ENCODE data around the gene THSD4. TPM values are rescaled to one million over a fixed set of nuclear protein-coding genes. Genes with fewer than 3 reads are reported as not detected.

The THSD4 gene
- total RNA-seq, 1 experiment from 2014 or later: 65.4 TPM

DNA sequence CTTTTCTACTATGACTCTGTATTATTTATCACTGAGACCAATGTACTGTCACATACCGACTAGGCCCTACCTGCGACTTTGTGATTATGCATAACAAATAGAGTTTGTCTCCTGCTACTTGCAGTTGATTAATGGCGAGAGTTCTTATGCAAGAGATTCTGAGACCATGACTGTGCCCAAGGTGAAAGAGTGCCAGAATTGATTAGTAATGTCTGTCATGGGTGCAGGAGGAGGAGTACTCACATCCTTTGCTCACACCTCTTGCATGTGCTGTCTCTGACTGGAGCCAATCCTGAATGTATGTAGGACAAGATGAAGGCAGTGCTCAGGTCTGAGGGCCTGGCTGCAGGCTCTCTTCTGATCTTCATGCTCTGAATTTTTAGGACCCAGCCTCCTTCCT lies 260.7 kb downstream of the THSD4 start:
- Histone ChIP-seq H3K9me3 (ENCODE audit: control insufficient read depth, insufficient read depth, low read depth, low read length) (no peaks in the 10 kb centered on the region), H3K27ac (ENCODE audit: low read length) (no peak overlapping the region), H3K27me3 (ENCODE audit: control insufficient read depth, insufficient read depth, low read length) (no peaks in the 10 kb centered on the region), H3K36me3 (ENCODE audit: control insufficient read depth, insufficient read depth, low read length) (no peaks in the 10 kb centered on the region), H3K4me1 (ENCODE audit: control insufficient read depth, insufficient read depth, low read length) (no peaks in the 10 kb centered on the region), H3K4me3 (ENCODE audit: low read depth in 2 of 2, low read length in 2 of 2) (no peak overlapping the region)
- no TSS peak for BruUV-seq (replicated peaks)
- in situ Hi-C loops (cut with HindIII; ENCODE audit: low pct_unique_long_range_greater_than_20kb, low sequenced_read_pairs): no loop called here
- CTCF ChIA-PET: no interaction called here
- POLR2A ChIA-PET: no interaction called here
- no peak for ATAC-seq
- no peak for DNase-seq (ENCODE audit: low read depth, low spot score)
- TF ChIP-seq SIN3A (IDR thresholded peaks at IDR 0.05; ENCODE audit: borderline replicate concordance, insufficient read depth, low read depth, low read length) (no peak), TCF7L2 (IDR thresholded peaks at IDR 0.05; ENCODE audit: low read depth, low read length) (no peak), POLR2AphosphoS5 (IDR thresholded peaks at IDR 0.05; ENCODE audit: low read depth, low read length) (no peak)
- TF ChIP-seq, protein P1, sequence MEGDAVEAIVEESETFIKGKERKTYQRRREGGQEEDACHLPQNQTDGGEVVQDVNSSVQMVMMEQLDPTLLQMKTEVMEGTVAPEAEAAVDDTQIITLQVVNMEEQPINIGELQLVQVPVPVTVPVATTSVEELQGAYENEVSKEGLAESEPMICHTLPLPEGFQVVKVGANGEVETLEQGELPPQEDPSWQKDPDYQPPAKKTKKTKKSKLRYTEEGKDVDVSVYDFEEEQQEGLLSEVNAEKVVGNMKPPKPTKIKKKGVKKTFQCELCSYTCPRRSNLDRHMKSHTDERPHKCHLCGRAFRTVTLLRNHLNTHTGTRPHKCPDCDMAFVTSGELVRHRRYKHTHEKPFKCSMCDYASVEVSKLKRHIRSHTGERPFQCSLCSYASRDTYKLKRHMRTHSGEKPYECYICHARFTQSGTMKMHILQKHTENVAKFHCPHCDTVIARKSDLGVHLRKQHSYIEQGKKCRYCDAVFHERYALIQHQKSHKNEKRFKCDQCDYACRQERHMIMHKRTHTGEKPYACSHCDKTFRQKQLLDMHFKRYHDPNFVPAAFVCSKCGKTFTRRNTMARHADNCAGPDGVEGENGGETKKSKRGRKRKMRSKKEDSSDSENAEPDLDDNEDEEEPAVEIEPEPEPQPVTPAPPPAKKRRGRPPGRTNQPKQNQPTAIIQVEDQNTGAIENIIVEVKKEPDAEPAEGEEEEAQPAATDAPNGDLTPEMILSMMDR (IDR thresholded peaks at IDR 0.05): no peak
- TF ChIP-seq, protein P2, sequence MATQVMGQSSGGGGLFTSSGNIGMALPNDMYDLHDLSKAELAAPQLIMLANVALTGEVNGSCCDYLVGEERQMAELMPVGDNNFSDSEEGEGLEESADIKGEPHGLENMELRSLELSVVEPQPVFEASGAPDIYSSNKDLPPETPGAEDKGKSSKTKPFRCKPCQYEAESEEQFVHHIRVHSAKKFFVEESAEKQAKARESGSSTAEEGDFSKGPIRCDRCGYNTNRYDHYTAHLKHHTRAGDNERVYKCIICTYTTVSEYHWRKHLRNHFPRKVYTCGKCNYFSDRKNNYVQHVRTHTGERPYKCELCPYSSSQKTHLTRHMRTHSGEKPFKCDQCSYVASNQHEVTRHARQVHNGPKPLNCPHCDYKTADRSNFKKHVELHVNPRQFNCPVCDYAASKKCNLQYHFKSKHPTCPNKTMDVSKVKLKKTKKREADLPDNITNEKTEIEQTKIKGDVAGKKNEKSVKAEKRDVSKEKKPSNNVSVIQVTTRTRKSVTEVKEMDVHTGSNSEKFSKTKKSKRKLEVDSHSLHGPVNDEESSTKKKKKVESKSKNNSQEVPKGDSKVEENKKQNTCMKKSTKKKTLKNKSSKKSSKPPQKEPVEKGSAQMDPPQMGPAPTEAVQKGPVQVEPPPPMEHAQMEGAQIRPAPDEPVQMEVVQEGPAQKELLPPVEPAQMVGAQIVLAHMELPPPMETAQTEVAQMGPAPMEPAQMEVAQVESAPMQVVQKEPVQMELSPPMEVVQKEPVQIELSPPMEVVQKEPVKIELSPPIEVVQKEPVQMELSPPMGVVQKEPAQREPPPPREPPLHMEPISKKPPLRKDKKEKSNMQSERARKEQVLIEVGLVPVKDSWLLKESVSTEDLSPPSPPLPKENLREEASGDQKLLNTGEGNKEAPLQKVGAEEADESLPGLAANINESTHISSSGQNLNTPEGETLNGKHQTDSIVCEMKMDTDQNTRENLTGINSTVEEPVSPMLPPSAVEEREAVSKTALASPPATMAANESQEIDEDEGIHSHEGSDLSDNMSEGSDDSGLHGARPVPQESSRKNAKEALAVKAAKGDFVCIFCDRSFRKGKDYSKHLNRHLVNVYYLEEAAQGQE (IDR thresholded peaks at IDR 0.05; ENCODE audit: insufficient read depth in 1 of 2, low read depth in 2 of 2, low read length in 1 of 2): no peak
- intact Hi-C loops (cut with micrococcal nuclease; ENCODE audit: unreplicated experiment): no loop called here

DNA sequence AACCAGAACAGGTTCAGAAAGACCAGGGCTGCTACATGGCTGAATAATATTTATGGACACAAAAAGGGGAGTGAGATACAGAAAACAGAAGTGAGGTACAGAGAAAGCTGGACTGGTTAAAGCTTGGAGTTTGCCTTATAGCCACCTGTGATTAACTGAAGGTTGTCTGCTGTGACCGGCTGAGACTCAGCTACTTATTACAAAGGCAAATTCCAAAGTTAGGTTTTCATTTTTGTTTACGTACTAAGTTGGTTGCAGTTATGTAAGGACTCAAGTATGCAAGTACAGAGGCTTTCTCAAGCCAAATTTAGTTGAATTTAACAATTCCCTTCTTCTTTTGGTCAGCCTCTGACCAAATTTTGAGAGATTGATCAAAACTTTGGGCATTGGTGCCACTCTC lies 264.6 kb downstream of the THSD4 start:
- TF ChIP-seq, protein P1 (IDR thresholded peaks at IDR 0.05): no peak
- TF ChIP-seq TCF7L2 (IDR thresholded peaks at IDR 0.05; ENCODE audit: low read depth, low read length): no peak
- no peak for TF ChIP-seq POLR2AphosphoS5 (IDR thresholded peaks at IDR 0.05; ENCODE audit: low read depth, low read length)
- TF ChIP-seq, protein P2 (IDR thresholded peaks at IDR 0.05; ENCODE audit: insufficient read depth in 1 of 2, low read depth in 2 of 2, low read length in 1 of 2): no peak
- Histone ChIP-seq H3K9me3 (ENCODE audit: control insufficient read depth, insufficient read depth, low read depth, low read length) (no peaks in the 10 kb centered on the region), H3K36me3 (ENCODE audit: control insufficient read depth, insufficient read depth, low read length) (no peaks in the 10 kb centered on the region; the same call in 1 of the 2 replicates), H3K27me3 (ENCODE audit: control insufficient read depth, insufficient read depth, low read length) (no peaks in the 10 kb centered on the region), H3K4me3 (ENCODE audit: low read depth in 2 of 2, low read length in 2 of 2) (no peak overlapping the region), H3K4me1 (ENCODE audit: control insufficient read depth, insufficient read depth, low read length) (no peaks in the 10 kb centered on the region), H3K27ac (ENCODE audit: low read length) (no peak overlapping the region)
- BruUV-seq (replicated peaks): no TSS peak
- DNase-seq (ENCODE audit: low read depth, low spot score): no peak
- CTCF ChIA-PET: no interaction called here
- ATAC-seq: no peak
- in situ Hi-C loops (cut with HindIII; ENCODE audit: low pct_unique_long_range_greater_than_20kb, low sequenced_read_pairs) (no loop called here), intact Hi-C loops (cut with micrococcal nuclease; ENCODE audit: unreplicated experiment) (no loop called here)
- POLR2A ChIA-PET: no interaction called here
